ENCODE measurements around the gene GEMIN8. TPM values are rescaled to one million over a fixed set of nuclear protein-coding genes. Genes with fewer than 3 reads are reported as not detected.

Gene GEMIN8
- total and polyA plus RNA-seq, 4 donors, result 10.9 to 25.7 (median 22.9) TPM

GRCh38 chrX:14038375-14039085, 8.8 kb upstream of the GEMIN8 start:
- H3K9me3 ChIP-seq (ENCODE audit: control insufficient read depth in 4 of 4, insufficient read depth in 3 of 4, low read length in 3 of 4), result no peaks in the 10 kb centered on the region
- no peak overlapping the region for H3K4me3 ChIP-seq
- H3K4me1 ChIP-seq (ENCODE audit: control insufficient read depth in 5 of 5, insufficient read depth in 5 of 5, low read length in 5 of 5), result no peaks in the 10 kb centered on the region
- no peak overlapping the region for H3K9ac ChIP-seq (ENCODE audit: insufficient read depth in 1 of 2, low read length in 2 of 2)
- no peaks in the 10 kb centered on the region for H3K36me3 ChIP-seq (ENCODE audit: control insufficient read depth in 4 of 4, insufficient read depth in 4 of 4, low read length in 4 of 4)
- H3K27me3 ChIP-seq (ENCODE audit: control insufficient read depth in 3 of 3, insufficient read depth in 3 of 3, low read length in 2 of 3), result peaks cover 0 to 19% (median 9%) of the 10 kb centered on the region in 3 donors
- DNase-seq, result no peak
- TF ChIP-seq CTCF (IDR thresholded peaks at IDR 0.05; ENCODE audit: control extremely low read depth, extremely low read depth), result no peak
- WGBS, 2 donors, result 24 to 46% methylated on average over 3 of the region's 3 CpGs
- H3K27ac ChIP-seq (ENCODE audit: low read depth in 1 of 2, low read length in 1 of 2), result no peak overlapping the region
- ATAC-seq (ENCODE audit: insufficient read depth, low FRiP score), result no peak

GRCh38 chrX:14032406-14032805, 2.7 kb upstream of the GEMIN8 start:
- Histone ChIP-seq H3K4me3 (no peak overlapping the region), H3K9me3 (ENCODE audit: control insufficient read depth in 4 of 4, insufficient read depth in 3 of 4, low read length in 3 of 4) (peaks cover 0 to 1% (median 0%) of the 10 kb centered on the region in 4 donors), H3K36me3 (ENCODE audit: control insufficient read depth in 4 of 4, insufficient read depth in 4 of 4, low read length in 4 of 4) (no peaks in the 10 kb centered on the region), H3K27ac (ENCODE audit: low read depth in 1 of 2, low read length in 1 of 2) (no peak overlapping the region), H3K27me3 (ENCODE audit: control insufficient read depth in 3 of 3, insufficient read depth in 3 of 3, low read length in 2 of 3) (peaks cover 0 to 33% (median 16%) of the 10 kb centered on the region in 3 donors), H3K4me1 (ENCODE audit: control insufficient read depth in 5 of 5, insufficient read depth in 5 of 5, low read length in 5 of 5) (peaks cover 0 to 8% (median 3%) of the 10 kb centered on the region in 5 donors), H3K9ac (ENCODE audit: insufficient read depth in 1 of 2, low read length in 2 of 2) (no peak overlapping the region)
- ATAC-seq (ENCODE audit: insufficient read depth, low FRiP score) (no peak), DNase-seq (peak; percentile 61 to 81 (median 73))
- peak; percentile 80 for TF ChIP-seq CTCF (IDR thresholded peaks at IDR 0.05; ENCODE audit: control extremely low read depth, extremely low read depth)
- WGBS, 2 donors, result 0 to 2% methylated on average over 2 of the region's 2 CpGs

GRCh38 chrX:14030174-14030530, 460 bp upstream of the GEMIN8 start:
- peaks cover 0 to 8% (median 3%) of the 10 kb centered on the region in 5 donors for H3K4me1 ChIP-seq (ENCODE audit: control insufficient read depth in 5 of 5, insufficient read depth in 5 of 5, low read length in 5 of 5)
- peak overlapping the region; percentile 75 for H3K4me3 ChIP-seq
- ATAC-seq (ENCODE audit: insufficient read depth, low FRiP score) (no peak), DNase-seq (peak in 2 of 3 donors; percentile 27 to 45)
- 2 to 8% methylated on average over 5 to 7 of the region's 7 CpGs for WGBS, 2 donors
- H3K27me3 ChIP-seq (ENCODE audit: control insufficient read depth in 3 of 3, insufficient read depth in 3 of 3, low read length in 2 of 3), result peaks cover 0 to 49% (median 21%) of the 10 kb centered on the region in 3 donors
- H3K9me3 ChIP-seq (ENCODE audit: control insufficient read depth in 4 of 4, insufficient read depth in 3 of 4, low read length in 3 of 4), result peaks cover 0 to 4% (median 0%) of the 10 kb centered on the region in 4 donors
- no peaks in the 10 kb centered on the region for H3K36me3 ChIP-seq (ENCODE audit: control insufficient read depth in 4 of 4, insufficient read depth in 4 of 4, low read length in 4 of 4)
- no peak for TF ChIP-seq CTCF (IDR thresholded peaks at IDR 0.05; ENCODE audit: control extremely low read depth, extremely low read depth)
- peak overlapping the region; percentile 91 to 92 for H3K27ac ChIP-seq (ENCODE audit: low read depth in 1 of 2, low read length in 1 of 2)
- H3K9ac ChIP-seq (ENCODE audit: insufficient read depth in 1 of 2, low read length in 2 of 2), result peak overlapping the region; percentile 57 to 66

Measured in lung (tissue), 12 donors.